Vagina (tissue), 2 donors: ENCODE measurements around the gene MYH4.

Experiments used
- CTCF ChIP-seq, 3 experiments: fragments of 450-650 bp in 2 of 3; fragments of 200-600 bp in 1 of 3; sonication (generic) in 1 of 3; IDR thresholded peaks; one replicate each; pipeline ENCODE4 v1.5.1; 2017 to 2019; ENCODE audit warnings: antibody characterized with exemption in 3 of 3, mild to moderate bottlenecking in 2 of 3, moderate library complexity in 2 of 3
- POLR2A ChIP-seq, 2 donors: fragments of 450-650 bp; IDR thresholded peaks; one replicate each; pipeline ENCODE4 v1.6.1; 2017; ENCODE audit warnings: antibody characterized with exemption in 2 of 2, mild to moderate bottlenecking in 2 of 2, moderate library complexity in 2 of 2
- POLR2AphosphoS5 ChIP-seq, 2 donors: sonication (generic); formaldehyde crosslinking; IDR thresholded peaks; one replicate each; pipeline ENCODE4 v1.9.0; 2017; ENCODE audit warnings: antibody characterized with exemption in 2 of 2, mild to moderate bottlenecking in 2 of 2, low read depth in 1 of 2; ENCODE audit not compliant: insufficient read depth in 1 of 2

GRCh38 chr17:10471858-10472257 lies 2.5 kb upstream of the MYH4 start:
- no peak for TF ChIP-seq CTCF (IDR thresholded peaks at IDR 0.05)
- TF ChIP-seq POLR2AphosphoS5 (IDR thresholded peaks at IDR 0.05; ENCODE audit: insufficient read depth in 1 of 2, low read depth in 1 of 2), result no peak
- TF ChIP-seq POLR2A (IDR thresholded peaks at IDR 0.05), result no peak
